Transverse colon (tissue), 3 donors: ENCODE data around the gene RTN3.

Source experiments
- CTCF ChIP-seq, 5 experiments: fragments of 200-600 bp in 3 of 5; fragments of 450-650 bp in 2 of 5; sonication (generic) in 3 of 5; IDR thresholded peaks; 1 replicate in 2 of 5; 2 replicates in 3 of 5; pipeline ENCODE4 v1.5.1; 2016 to 2017; ENCODE audit warnings: antibody characterized with exemption in 5 of 5, inconsistent platforms in 3 of 5, mild to moderate bottlenecking in 2 of 5, moderate library complexity in 1 of 5
- POLR2A ChIP-seq: fragments of 450-650 bp; IDR thresholded peaks from one replicate; pipeline ENCODE4 v1.6.1; 2016; ENCODE audit warnings: antibody characterized with exemption, mild to moderate bottlenecking, moderate library complexity

GRCh38 chr11:63769042-63769713 is 87.9 kb downstream of the RTN3 start:
- no peak for TF ChIP-seq CTCF (IDR thresholded peaks at IDR 0.05)
- TF ChIP-seq POLR2A, result no peak
